Caco-2 (cell line): Measurements from ENCODE around the gene C19orf33. TPM values are rescaled to one million over a fixed set of nuclear protein-coding genes. Genes with fewer than 3 reads are reported as not detected.

Experiments
- BruUV-seq: library from RNA; stranded (reverse); fragments of 400-500 nt; replicated peaks from 2 replicates; lab custom pipeline; 2021; lab: Mats Ljungman, UMichigan
- CTCF ChIA-PET: fragments of 300-600 bp; sonication (Branson Sonifier 250); formaldehyde crosslinking; loops from one replicate; lab custom pipeline; 2022; ENCODE audit warnings: antibody characterized with exemption; lab: Charles Lee
- POLR2A ChIA-PET: fragments of 300-600 bp; sonication (Branson Sonifier 250); formaldehyde crosslinking; loops from one replicate; lab custom pipeline; 2022; ENCODE audit warnings: antibody characterized with exemption; lab: Charles Lee
- DNase-seq, 2 experiments: peaks; one replicate each; pipeline versions ENCODE4 v3.0.0 to v3.0.0-alpha.2; 2020 to 2022
- H3K27me3 ChIP-seq: replicated peaks from 2 replicates; pipeline ENCODE4 v1.6.0; 2011; ENCODE audit warnings: low read length; ENCODE audit not compliant: control insufficient read depth, insufficient read depth
- H3K36me3 ChIP-seq: 2 replicates; pipeline ENCODE4 v1.5.1; 2011; ENCODE audit warnings: low read length; ENCODE audit not compliant: control insufficient read depth, insufficient read depth
- H3K4me1 ChIP-seq: fragments of 250-450 bp; sonication (Bioruptor Pico); 2 replicates; pipeline ENCODE4 v1.5.1; 2020; ENCODE audit warnings: mild to moderate bottlenecking
- H3K4me3 ChIP-seq: 2 replicates; pipeline ENCODE4 v1.5.1; 2011; ENCODE audit warnings: low read depth, mild to moderate bottlenecking, control low read depth, low read length
- H3K9me3 ChIP-seq: fragments of 250-450 bp; sonication (Bioruptor Pico); 2 replicates; pipeline ENCODE4 v1.5.1; 2020; ENCODE audit warnings: mild to moderate bottlenecking, moderate library complexity
- H3K27ac Mint-ChIP-seq: one replicate; pipeline ENCODE4 v1.8.0; 2022; ENCODE audit warnings: mixed read lengths; ENCODE audit not compliant: unreplicated experiment
- H3K27me3 Mint-ChIP-seq: one replicate; pipeline ENCODE4 v1.8.0; 2022; ENCODE audit warnings: mixed read lengths; ENCODE audit not compliant: insufficient read depth, unreplicated experiment
- H3K36me3 Mint-ChIP-seq: one replicate; pipeline ENCODE4 v1.8.0; 2022; ENCODE audit warnings: mild to moderate bottlenecking, mixed read lengths; ENCODE audit not compliant: insufficient read depth, unreplicated experiment
- H3K4me1 Mint-ChIP-seq: one replicate; pipeline ENCODE4 v1.8.0; 2022; ENCODE audit warnings: low read depth, mixed read lengths; ENCODE audit not compliant: unreplicated experiment
- H3K4me3 Mint-ChIP-seq: one replicate; pipeline ENCODE4 v1.8.0; 2022; ENCODE audit warnings: mild to moderate bottlenecking, moderate library complexity, mixed read lengths; ENCODE audit not compliant: unreplicated experiment
- H3K9me3 Mint-ChIP-seq: one replicate; pipeline ENCODE4 v1.8.0; 2022; ENCODE audit warnings: mixed read lengths; ENCODE audit not compliant: unreplicated experiment
- intact Hi-C: fragments of 100-400 bp; cut with micrococcal nuclease; formaldehyde crosslinking; loops from one replicate; pipeline ENCODE4 v1.10.0; 2022; ENCODE audit not compliant: unreplicated experiment
- total RNA-seq: library from RNA; stranded (reverse); gene quantifications from 2 replicates; pipeline ENCODE4 v1.2.3, GENCODE V29; 2022
- TF ChIP-seq, protein P1 (sequence below), 2 experiments: fragments of 200-600 bp in 1 of 2; IDR thresholded peaks; 1 replicate in 1 of 2; 2 replicates in 1 of 2; pipeline versions ENCODE4 v1.5.1 to v1.8.0; 2011 to 2022; ENCODE audit warnings: antibody characterized with exemption in 1 of 2, control low read depth in 1 of 2, inconsistent platforms in 1 of 2, low read depth in 1 of 2, low read length in 1 of 2, mild to moderate bottlenecking in 1 of 2, moderate library complexity in 1 of 2; ENCODE audit not compliant: insufficient read depth in 1 of 2, severe bottlenecking in 1 of 2, unreplicated experiment in 1 of 2

The C19orf33 gene
- total RNA-seq, 1 experiment from 2014 or later, result 18.6 TPM

DNA sequence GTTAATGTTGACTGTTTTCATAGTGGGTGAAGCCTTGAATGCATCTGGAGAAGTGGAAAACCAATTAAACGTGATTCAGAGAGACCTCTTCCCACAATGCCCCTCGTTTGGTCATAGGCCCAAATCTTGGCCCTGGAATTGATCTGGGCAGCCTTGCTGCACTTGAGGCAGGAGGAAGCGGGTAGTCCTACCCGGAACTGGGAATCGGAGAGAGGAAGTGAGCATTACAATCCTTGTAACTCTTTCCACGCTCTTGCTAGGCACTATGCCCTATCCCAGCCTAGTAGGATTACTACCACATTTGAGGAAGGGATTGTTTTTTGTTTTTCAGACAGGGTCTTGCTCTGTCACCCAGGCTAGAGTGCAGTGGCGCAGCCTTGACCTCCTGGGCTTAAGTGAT, 19.2 kb downstream of the C19orf33 start:
- H3K4me1 ChIP-seq, result 0 out of 2 replicates have a peak, but pooled peaks cover 4% of the 10 kb centered on the region
- no peaks in the 10 kb centered on the region for H3K36me3 ChIP-seq
- H3K27me3 ChIP-seq, result no peaks in the 10 kb centered on the region
- POLR2A ChIA-PET, result no interaction called here
- Mint-ChIP-seq H3K27me3 (no peaks in the 10 kb centered on the region), H3K36me3 (peaks cover 5% of the 10 kb centered on the region), H3K27ac (no peak overlapping the region), H3K4me1 (no peaks in the 10 kb centered on the region), H3K9me3 (no peaks in the 10 kb centered on the region), H3K4me3 (no peak overlapping the region)
- CTCF ChIA-PET, result no interaction called here
- no peak overlapping the region for H3K4me3 ChIP-seq
- no peak for DNase-seq
- no TSS peak for BruUV-seq
- intact Hi-C loops, result no loop called here
- H3K9me3 ChIP-seq, result no peaks in the 10 kb centered on the region
- TF ChIP-seq, protein P1, sequence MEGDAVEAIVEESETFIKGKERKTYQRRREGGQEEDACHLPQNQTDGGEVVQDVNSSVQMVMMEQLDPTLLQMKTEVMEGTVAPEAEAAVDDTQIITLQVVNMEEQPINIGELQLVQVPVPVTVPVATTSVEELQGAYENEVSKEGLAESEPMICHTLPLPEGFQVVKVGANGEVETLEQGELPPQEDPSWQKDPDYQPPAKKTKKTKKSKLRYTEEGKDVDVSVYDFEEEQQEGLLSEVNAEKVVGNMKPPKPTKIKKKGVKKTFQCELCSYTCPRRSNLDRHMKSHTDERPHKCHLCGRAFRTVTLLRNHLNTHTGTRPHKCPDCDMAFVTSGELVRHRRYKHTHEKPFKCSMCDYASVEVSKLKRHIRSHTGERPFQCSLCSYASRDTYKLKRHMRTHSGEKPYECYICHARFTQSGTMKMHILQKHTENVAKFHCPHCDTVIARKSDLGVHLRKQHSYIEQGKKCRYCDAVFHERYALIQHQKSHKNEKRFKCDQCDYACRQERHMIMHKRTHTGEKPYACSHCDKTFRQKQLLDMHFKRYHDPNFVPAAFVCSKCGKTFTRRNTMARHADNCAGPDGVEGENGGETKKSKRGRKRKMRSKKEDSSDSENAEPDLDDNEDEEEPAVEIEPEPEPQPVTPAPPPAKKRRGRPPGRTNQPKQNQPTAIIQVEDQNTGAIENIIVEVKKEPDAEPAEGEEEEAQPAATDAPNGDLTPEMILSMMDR (IDR thresholded peaks at IDR 0.05; ENCODE audit: insufficient read depth in 1 of 2, low read depth in 1 of 2, low read length in 1 of 2, severe bottlenecking in 1 of 2, unreplicated experiment in 1 of 2), result no peak

DNA sequence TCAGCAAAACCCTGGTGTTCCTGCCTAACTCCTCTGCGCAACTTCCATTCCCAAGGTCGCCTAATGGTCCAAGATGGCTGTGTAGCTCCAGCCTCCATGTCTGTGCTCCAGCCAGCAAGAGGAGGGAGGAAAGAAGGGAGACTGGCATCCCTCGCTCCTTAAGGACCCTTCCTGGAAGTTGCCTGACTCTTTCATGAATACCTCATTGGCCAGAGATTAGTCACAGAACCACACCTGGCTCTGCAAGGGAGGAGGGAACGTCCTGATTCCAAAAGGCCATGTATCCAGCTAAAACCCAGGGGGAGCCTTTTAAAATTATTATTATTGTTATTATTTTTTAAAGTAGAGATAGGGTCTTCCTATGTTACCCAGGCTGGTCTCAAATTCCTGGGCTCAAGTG, 20.4 kb downstream of the C19orf33 start:
- no peaks in the 10 kb centered on the region for H3K36me3 ChIP-seq

DNA sequence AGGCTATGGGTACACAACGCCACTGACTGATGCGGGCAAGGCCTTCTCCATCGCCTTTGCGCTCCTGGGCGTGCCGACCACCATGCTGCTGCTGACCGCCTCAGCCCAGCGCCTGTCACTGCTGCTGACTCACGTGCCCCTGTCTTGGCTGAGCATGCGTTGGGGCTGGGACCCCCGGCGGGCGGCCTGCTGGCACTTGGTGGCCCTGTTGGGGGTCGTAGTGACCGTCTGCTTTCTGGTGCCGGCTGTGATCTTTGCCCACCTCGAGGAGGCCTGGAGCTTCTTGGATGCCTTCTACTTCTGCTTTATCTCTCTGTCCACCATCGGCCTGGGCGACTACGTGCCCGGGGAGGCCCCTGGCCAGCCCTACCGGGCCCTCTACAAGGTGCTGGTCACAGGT, 22.5 kb downstream of the C19orf33 start:
- Mint-ChIP-seq H3K4me3 (no peak overlapping the region), H3K27me3 (no peaks in the 10 kb centered on the region), H3K4me1 (no peaks in the 10 kb centered on the region), H3K36me3 (no peaks in the 10 kb centered on the region), H3K27ac (no peak overlapping the region), H3K9me3 (no peaks in the 10 kb centered on the region)
- ChIA-PET POLR2A (no interaction called here), CTCF (interaction anchor here (1.2 kb wide), 1 partner anchor 89 kb away, joined by 4 read pairs; no protein-coding TSS in a partner anchor)
- no TSS peak for BruUV-seq
- Histone ChIP-seq H3K4me3 (no peak overlapping the region), H3K27me3 (no peaks in the 10 kb centered on the region), H3K9me3 (no peaks in the 10 kb centered on the region), H3K4me1 (no peaks in the 10 kb centered on the region), H3K36me3 (no peaks in the 10 kb centered on the region)
- DNase-seq, result no peak
- intact Hi-C loops, result no loop called here
- TF ChIP-seq, protein P1 (IDR thresholded peaks at IDR 0.05; ENCODE audit: insufficient read depth in 1 of 2, low read depth in 1 of 2, low read length in 1 of 2, severe bottlenecking in 1 of 2, unreplicated experiment in 1 of 2), result no peak

More for the DNA sequence above, 20.4 kb downstream of the C19orf33 start:
- Mint-ChIP-seq H3K27me3 (no peaks in the 10 kb centered on the region), H3K36me3 (peaks cover 5% of the 10 kb centered on the region), H3K27ac (no peak overlapping the region), H3K4me3 (no peak overlapping the region), H3K9me3 (no peaks in the 10 kb centered on the region), H3K4me1 (no peaks in the 10 kb centered on the region)
- ChIA-PET CTCF (no interaction called here), POLR2A (no interaction called here)
- no peak for DNase-seq
- Histone ChIP-seq H3K27me3 (no peaks in the 10 kb centered on the region), H3K4me3 (no peak overlapping the region), H3K9me3 (no peaks in the 10 kb centered on the region), H3K4me1 (no peaks in the 10 kb centered on the region)
- intact Hi-C loops, result no loop called here
- BruUV-seq, result no TSS peak
- TF ChIP-seq, protein P1 (IDR thresholded peaks at IDR 0.05; ENCODE audit: insufficient read depth in 1 of 2, low read depth in 1 of 2, low read length in 1 of 2, severe bottlenecking in 1 of 2, unreplicated experiment in 1 of 2), result no peak
